Neural progenitor cell (in vitro differentiated cells): ENCODE data around the gene IFITM10. TPM values are rescaled to one million over a fixed set of nuclear protein-coding genes. Genes with fewer than 3 reads are reported as not detected.
A peak's percentile ranks its signal among the peaks of the same experiment; 100 is the strongest.

Experiments
- DNase-seq: peaks from one replicate; pipeline ENCODE4 v3.0.0-alpha.2; 2016; ENCODE audit warnings: low spot score
- H2AFZ ChIP-seq: fragments of 200-600 bp; sonication (generic); replicated peaks from 2 replicates; pipeline ENCODE4 v1.6.1; 2016; ENCODE audit warnings: antibody characterized with exemption
- H3F3A ChIP-seq: fragments of 200-600 bp; sonication (generic); 2 replicates; pipeline ENCODE4 v1.6.1; 2016; ENCODE audit warnings: antibody characterized with exemption, low read depth
- H3K27ac ChIP-seq: fragments of 200-600 bp; sonication (generic); 2 replicates; pipeline ENCODE4 v1.5.1; 2016; ENCODE audit warnings: mild to moderate bottlenecking
- H3K27me3 ChIP-seq: fragments of 200-600 bp; sonication (generic); 2 replicates; pipeline ENCODE4 v1.6.1; 2016; ENCODE audit warnings: mild to moderate bottlenecking, moderate library complexity
- H3K36me3 ChIP-seq: fragments of 200-600 bp; sonication (generic); 2 replicates; pipeline ENCODE4 v1.5.1; 2016
- H3K4me1 ChIP-seq: fragments of 200-600 bp; sonication (generic); 2 replicates; pipeline ENCODE4 v1.6.1; 2016; ENCODE audit warnings: mixed run types
- H3K4me2 ChIP-seq: fragments of 200-600 bp; sonication (generic); 2 replicates; pipeline ENCODE4 v1.6.1; 2016
- H3K4me3 ChIP-seq: fragments of 200-600 bp; sonication (generic); 2 replicates; pipeline ENCODE4 v1.5.1; 2016
- H3K79me2 ChIP-seq: fragments of 200-600 bp; sonication (generic); 2 replicates; pipeline ENCODE4 v1.6.1; 2016; ENCODE audit warnings: low read depth
- H3K9ac ChIP-seq: fragments of 200-600 bp; sonication (generic); 2 replicates; pipeline ENCODE4 v1.6.1; 2016
- H3K9me3 ChIP-seq: fragments of 200-600 bp; sonication (generic); 2 replicates; pipeline ENCODE4 v1.5.1; 2016; ENCODE audit warnings: low read depth
- H4K20me1 ChIP-seq: fragments of 200-600 bp; sonication (generic); 2 replicates; pipeline ENCODE4 v1.6.1; 2016; ENCODE audit warnings: low read depth
- H3K27ac Mint-ChIP-seq: 3 replicates; pipeline ENCODE4 v1.8.0; 2021; ENCODE audit warnings: mixed read lengths
- H3K27me3 Mint-ChIP-seq: 2 replicates; pipeline ENCODE4 v1.8.0; 2022; ENCODE audit warnings: low read depth, mild to moderate bottlenecking, inconsistent platforms, moderate library complexity, mixed read lengths; ENCODE audit not compliant: insufficient read depth
- H3K36me3 Mint-ChIP-seq: 3 replicates; pipeline ENCODE4 v1.8.0; 2021; ENCODE audit warnings: mixed read lengths
- H3K4me1 Mint-ChIP-seq: 3 replicates; pipeline ENCODE4 v1.8.0; 2021; ENCODE audit warnings: mixed read lengths
- H3K4me3 Mint-ChIP-seq: 3 replicates; pipeline ENCODE4 v1.8.0; 2021; ENCODE audit warnings: mild to moderate bottlenecking, moderate library complexity, mixed read lengths
- H3K9me3 Mint-ChIP-seq: 3 replicates; pipeline ENCODE4 v1.8.0; 2020; ENCODE audit warnings: mixed read lengths
- CTCF ChIP-seq: fragments of 200-600 bp; sonication (generic); IDR thresholded peaks from 2 replicates; pipeline ENCODE4 v1.5.1; 2017; ENCODE audit warnings: antibody characterized with exemption, mild to moderate bottlenecking
- EZH2 ChIP-seq: fragments of 200-600 bp; sonication (generic); IDR thresholded peaks from 2 replicates; pipeline ENCODE4 v1.6.1; 2017; ENCODE audit warnings: antibody characterized with exemption, mild to moderate bottlenecking, moderate library complexity
- EZH2phosphoT487 ChIP-seq: fragments of 200-600 bp; sonication (generic); IDR thresholded peaks from 2 replicates; pipeline ENCODE4 v1.6.1; 2017; ENCODE audit warnings: antibody characterized with exemption
- total RNA-seq: library from RNA; depleted of rRNA; stranded (reverse); fragments of >200 nt; gene quantifications from 2 replicates; pipeline ENCODE4 v1.2.3, GENCODE V29; 2015; ENCODE audit warnings: low replicate concordance

The IFITM10 gene
- total RNA-seq, 1 donor from 2014 or later = not detected

GRCh38 chr11:1763336-1763795 lies 13.0 kb upstream of the IFITM10 start:
- Mint-ChIP-seq H3K36me3 (no peaks in the 10 kb centered on the region), H3K9me3 (no peaks in the 10 kb centered on the region), H3K4me1 (peaks cover 7% of the 10 kb centered on the region), H3K4me3 (peak overlapping the region; percentile 82), H3K27me3 (peaks cover 2% of the 10 kb centered on the region), H3K27ac (no peak overlapping the region)
- no peaks in the 10 kb centered on the region for H3K4me1 ChIP-seq
- H3K27me3 ChIP-seq = no peaks in the 10 kb centered on the region
- no peaks in the 10 kb centered on the region for H3K36me3 ChIP-seq
- peak overlapping the region; percentile 89 for H3K9ac ChIP-seq
- H3F3A ChIP-seq = no peaks in the 10 kb centered on the region
- H3K27ac ChIP-seq = no peak overlapping the region
- no peak for DNase-seq
- no peaks in the 10 kb centered on the region for H4K20me1 ChIP-seq
- H2AFZ ChIP-seq = peak overlapping the region; percentile 69
- TF ChIP-seq EZH2phosphoT487 (no peak), EZH2 (no peak), CTCF (no peak)
- H3K79me2 ChIP-seq = peaks cover 13% of the 10 kb centered on the region
- H3K4me3 ChIP-seq = peak overlapping the region; percentile 99
- peak overlapping the region; percentile 100 for H3K4me2 ChIP-seq
- no peaks in the 10 kb centered on the region for H3K9me3 ChIP-seq

- peaks cover 7% of the 10 kb centered on the region for H3K4me1 Mint-ChIP-seq
- peak overlapping the region; percentile 100 for H3K4me2 ChIP-seq
- no peak overlapping the region for H2AFZ ChIP-seq
- H3K27me3 ChIP-seq = no peaks in the 10 kb centered on the region
- peak overlapping the region; percentile 89 for H3K9ac ChIP-seq
- H3K9me3 Mint-ChIP-seq = no peaks in the 10 kb centered on the region
- no peaks in the 10 kb centered on the region for H4K20me1 ChIP-seq
- H3K27me3 Mint-ChIP-seq = peaks cover 2% of the 10 kb centered on the region
- H3F3A ChIP-seq = no peaks in the 10 kb centered on the region
- no peak for TF ChIP-seq EZH2phosphoT487
- no peak for TF ChIP-seq CTCF
- TF ChIP-seq EZH2 = no peak
- no peaks in the 10 kb centered on the region for H3K4me1 ChIP-seq
- H3K79me2 ChIP-seq = peaks cover 13% of the 10 kb centered on the region
- H3K4me3 Mint-ChIP-seq = peak overlapping the region; percentile 82
- no peaks in the 10 kb centered on the region for H3K36me3 ChIP-seq
- no peak overlapping the region for H3K27ac ChIP-seq
- peak overlapping the region; percentile 99 for H3K4me3 ChIP-seq
- DNase-seq = no peak
- H3K36me3 Mint-ChIP-seq = no peaks in the 10 kb centered on the region
- no peaks in the 10 kb centered on the region for H3K9me3 ChIP-seq
- no peak overlapping the region for H3K27ac Mint-ChIP-seq
These were observed 12.3 kb upstream of the IFITM10 start for GRCh38 chr11:1762537-1763302.

GRCh38 chr11:1761857-1762536 lies 11.6 kb upstream of the IFITM10 start:
- H3K27me3 ChIP-seq = no peaks in the 10 kb centered on the region
- peak overlapping the region; percentile 82 for H3K4me3 Mint-ChIP-seq
- peaks cover 2% of the 10 kb centered on the region for H3K27me3 Mint-ChIP-seq
- H3K4me3 ChIP-seq = no peak overlapping the region
- H3K9me3 Mint-ChIP-seq = no peaks in the 10 kb centered on the region
- no peak overlapping the region for H2AFZ ChIP-seq
- H3K36me3 ChIP-seq = no peaks in the 10 kb centered on the region
- DNase-seq = no peak
- H4K20me1 ChIP-seq = no peaks in the 10 kb centered on the region
- H3K27ac ChIP-seq = no peak overlapping the region
- no peak overlapping the region for H3K27ac Mint-ChIP-seq
- H3K36me3 Mint-ChIP-seq = no peaks in the 10 kb centered on the region
- peaks cover 13% of the 10 kb centered on the region for H3K79me2 ChIP-seq
- H3K4me1 Mint-ChIP-seq = peaks cover 7% of the 10 kb centered on the region
- no peak overlapping the region for H3K9ac ChIP-seq
- no peaks in the 10 kb centered on the region for H3F3A ChIP-seq
- no peak overlapping the region for H3K4me2 ChIP-seq
- TF ChIP-seq EZH2phosphoT487 (no peak), EZH2 (no peak), CTCF (no peak)
- no peaks in the 10 kb centered on the region for H3K9me3 ChIP-seq
- no peaks in the 10 kb centered on the region for H3K4me1 ChIP-seq
